Measurements from ENCODE around the gene TVP23B. TPM values are rescaled to one million over a fixed set of nuclear protein-coding genes. Genes with fewer than 3 reads are reported as not detected.
"Not testable (repeated sequence)": the region's sequence is repeated elsewhere in the genome, so short reads cannot be mapped to it uniquely, and the experiment has no call there.

TVP23B gene
- total RNA-seq = 12.7 TPM

GRCh38 chr17:18780991-18781718 lies at the start of gene TVP23B:
Gene TVP23B, plus strand, starts transcription at chr17:18781183. Its CDS starts 111 bp downstream, at chr17:18781294.
- DNase-seq (ENCODE audit: low read depth in 2 of 3, low spot score in 2 of 3) = peak; percentile 53 to 98 (median 94)

DNA sequence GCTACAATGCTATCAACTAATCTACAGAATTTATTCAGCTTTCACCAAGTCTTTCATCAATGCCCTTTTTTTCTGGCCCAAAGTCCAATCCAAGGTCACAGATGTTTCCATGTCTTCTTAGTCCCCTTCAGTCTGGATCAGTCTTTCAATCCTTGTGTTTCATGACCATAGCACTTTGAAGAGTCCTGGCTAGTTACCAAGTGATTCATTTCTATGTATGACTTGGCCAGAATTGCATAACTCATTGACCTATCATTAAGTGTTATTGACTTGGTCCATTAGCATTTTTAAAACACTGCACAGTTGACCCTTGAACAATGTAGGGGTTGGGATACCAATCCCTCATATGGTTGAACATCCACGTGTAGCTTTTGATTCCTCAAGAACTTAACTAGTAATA lies 48.5 kb upstream of the TVP23B start:
- DNase-seq (ENCODE audit: low read depth in 2 of 3, low spot score in 2 of 3) = not testable (repeated sequence)

DNA sequence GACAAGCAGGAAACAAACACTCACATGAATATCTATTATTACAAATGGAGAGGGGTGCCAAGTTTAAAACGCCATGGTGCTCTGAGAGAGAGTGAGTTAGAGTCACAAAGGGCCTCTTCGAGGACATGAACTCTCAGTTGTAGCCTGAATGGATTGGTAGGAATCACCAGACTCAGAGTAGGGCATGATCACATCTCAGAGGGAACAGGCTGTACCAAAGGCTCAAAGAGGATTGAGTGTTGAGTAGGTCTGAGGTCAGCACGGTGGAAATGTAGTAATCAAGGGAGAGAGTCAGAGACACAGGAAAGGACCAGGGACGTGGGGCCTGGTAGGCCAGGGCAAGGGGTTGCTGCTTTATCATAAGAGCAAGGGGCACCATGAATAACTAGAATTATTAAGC lies 47.6 kb upstream of the TVP23B start:
- not testable (repeated sequence) for DNase-seq (ENCODE audit: low read depth in 2 of 3, low spot score in 2 of 3)

DNA sequence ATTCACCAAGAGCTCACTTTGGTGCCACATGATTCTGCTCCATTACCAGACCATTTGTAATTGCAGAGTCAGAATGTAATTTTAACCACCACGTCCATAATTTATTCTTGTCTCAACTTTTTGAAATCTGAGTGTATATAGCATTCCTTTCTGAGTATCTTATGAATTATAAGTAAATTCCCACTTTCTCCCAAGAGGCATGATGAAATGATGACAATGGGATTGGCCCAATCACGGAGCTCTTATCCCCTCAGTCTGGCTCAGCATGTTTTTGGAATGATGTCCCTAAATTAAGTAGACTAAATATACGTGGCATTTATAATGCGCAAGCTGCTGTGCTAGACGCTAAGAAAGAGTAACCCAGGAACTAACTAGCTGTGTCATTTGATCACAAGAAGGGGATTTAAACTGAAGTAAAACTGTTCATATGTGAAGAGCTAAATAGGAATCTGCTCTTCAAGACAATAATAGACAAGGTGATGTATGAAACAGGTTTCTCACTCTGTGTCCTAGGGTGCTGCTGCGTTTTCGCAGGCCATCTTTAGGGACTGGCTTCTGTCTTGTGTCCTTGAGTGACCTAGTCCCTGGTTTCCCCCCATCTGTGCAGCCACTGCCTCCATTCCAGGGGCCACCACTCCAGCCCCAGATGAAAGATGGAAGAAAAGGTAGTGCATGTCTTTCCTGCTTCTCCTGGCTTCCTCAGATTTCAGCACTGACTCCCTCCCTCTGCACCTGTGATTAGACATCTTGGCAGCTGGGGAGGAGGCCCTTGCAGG lies 41.2 kb upstream of the TVP23B start:
- DNase-seq (ENCODE audit: low read depth in 2 of 3, low spot score in 2 of 3) = not testable (repeated sequence)

GRCh38 chr17:18741228-18741627 lies 39.8 kb upstream of the TVP23B start:
- not testable (repeated sequence) for DNase-seq (ENCODE audit: low read depth in 2 of 3, low spot score in 2 of 3)

DNA sequence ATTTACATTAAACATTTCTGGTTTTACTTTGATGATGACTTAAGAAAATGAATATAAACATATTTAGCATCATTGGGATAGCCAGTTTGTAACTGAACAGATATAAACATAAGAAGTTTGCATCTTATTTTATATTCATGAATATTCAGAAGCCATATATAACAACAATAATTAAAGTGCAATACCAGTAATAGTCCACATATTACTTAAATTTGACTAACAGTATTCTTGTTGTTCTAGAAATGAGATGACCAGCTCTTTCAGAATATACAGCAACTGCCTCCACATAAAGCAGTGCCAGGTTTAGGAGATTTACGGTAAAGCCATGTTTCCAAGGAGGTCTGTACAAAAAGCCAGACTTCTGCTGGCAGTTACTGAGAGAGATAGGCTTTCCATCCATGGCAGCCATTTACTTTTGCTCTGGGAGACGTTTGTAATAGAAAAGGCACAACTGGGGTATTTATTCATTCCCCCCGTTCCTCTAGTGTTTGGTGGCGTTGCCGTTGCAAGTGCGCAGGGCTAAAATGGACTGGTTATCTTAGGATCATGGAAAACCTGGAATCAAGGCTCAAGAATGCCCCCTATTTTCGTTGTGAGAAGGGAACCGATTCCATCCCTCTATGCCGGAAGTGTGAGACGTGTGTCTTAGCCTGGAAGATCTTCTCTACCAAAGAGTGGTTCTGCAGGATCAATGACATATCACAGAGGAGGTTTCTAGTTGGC lies 37.1 kb upstream of the TVP23B start, which contains the start of gene FBXW10:
Gene FBXW10, plus strand, starts transcription at position 356 of the 723 bp plus-strand sequence. Its CDS starts 191 bp downstream, at position 547.
- not testable (repeated sequence) for DNase-seq (ENCODE audit: low read depth in 2 of 3, low spot score in 2 of 3)

DNA sequence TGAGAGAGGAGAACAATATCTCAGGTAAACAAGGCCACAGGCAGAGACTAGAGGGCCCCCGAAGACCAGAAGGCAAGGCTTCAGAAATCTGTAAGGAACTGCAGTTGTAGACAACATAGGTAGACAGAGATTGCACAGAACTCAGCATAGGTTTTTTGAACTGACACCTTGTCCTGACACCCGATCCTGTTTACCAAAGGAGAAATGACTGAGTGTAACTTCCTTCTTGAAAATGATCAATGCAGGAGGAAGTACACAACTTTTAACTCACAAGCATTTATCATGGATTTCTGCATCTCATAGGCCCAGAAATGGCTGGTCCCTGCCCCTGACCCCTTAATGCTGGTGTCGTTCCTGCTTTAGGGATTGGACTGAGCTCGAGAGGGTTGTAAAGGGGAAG lies 36.3 kb upstream of the TVP23B start:
- not testable (repeated sequence) for DNase-seq (ENCODE audit: low read depth in 2 of 3, low spot score in 2 of 3)

DNA sequence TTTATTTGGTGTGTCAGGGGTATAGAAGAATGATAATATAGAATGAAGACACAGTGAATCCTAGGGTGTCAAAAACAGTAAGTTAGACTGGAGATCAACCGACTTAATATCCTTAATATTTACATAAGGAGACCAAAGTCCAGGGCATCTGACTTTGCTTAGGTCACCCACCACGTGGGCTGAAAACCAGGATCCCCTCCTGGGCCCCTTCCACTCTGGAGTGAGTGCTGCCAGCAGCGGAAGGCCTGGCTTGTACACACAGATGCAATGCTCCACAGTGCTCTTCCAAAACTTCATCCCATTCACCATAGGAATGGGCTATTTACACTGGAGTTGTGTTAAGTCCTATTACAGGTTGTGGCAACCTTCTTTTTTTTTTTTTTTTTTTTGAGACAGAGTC lies 34.4 kb upstream of the TVP23B start:
- DNase-seq (ENCODE audit: low read depth in 2 of 3, low spot score in 2 of 3) = not testable (repeated sequence)

DNA sequence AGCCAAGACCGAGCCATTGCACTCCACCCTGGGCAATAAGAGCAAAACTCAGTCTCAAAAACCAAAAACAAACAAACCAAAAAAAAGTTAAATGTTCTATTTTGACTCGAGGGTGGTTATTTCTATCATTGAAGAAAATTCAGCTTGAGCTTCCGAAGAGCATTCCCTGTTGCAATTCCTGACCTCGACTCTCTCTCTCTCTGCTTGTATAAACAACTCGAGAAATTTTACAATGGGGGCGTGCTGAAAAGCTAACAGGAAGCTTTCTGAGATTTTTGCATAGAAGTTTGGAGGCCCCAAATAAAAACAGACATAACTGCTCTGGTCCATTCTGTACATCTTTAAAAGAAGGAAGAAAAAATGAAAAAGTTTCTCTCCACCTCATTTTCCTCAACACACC lies 33.5 kb upstream of the TVP23B start:
- DNase-seq (ENCODE audit: low read depth in 2 of 3, low spot score in 2 of 3) = not testable (repeated sequence)

GRCh38 chr17:18750242-18750641 lies 30.7 kb upstream of the TVP23B start:
- DNase-seq (ENCODE audit: low read depth in 2 of 3, low spot score in 2 of 3) = not testable (repeated sequence)

DNA sequence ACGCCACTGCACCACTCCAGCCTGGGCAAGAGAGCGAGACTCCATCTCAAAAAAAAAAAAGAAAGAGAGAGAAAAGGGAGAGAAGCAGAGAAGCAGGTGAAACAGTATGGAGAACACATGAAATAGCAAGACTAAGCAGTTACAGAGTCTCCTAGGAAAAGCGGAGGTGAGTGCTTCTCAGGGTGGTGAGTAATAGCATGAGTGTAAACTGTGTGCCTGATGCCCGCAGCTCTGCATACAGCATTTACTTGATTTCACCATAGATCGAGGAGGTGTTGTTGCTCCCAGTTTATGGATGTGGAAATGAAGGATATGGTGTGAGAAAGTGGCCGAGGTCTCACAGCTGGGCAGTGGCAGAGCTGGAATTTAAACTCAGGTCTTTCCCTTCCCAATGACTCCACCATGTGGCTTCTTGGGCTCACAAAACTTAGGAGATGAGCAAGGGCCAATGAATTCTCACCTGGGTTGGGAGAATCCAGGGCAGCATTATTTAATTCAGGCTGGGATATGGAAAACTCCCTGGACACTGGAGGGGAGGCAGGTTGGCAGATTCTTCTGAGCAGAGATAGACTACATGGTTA lies 27.1 kb upstream of the TVP23B start:
- not testable (repeated sequence) for DNase-seq (ENCODE audit: low read depth in 2 of 3, low spot score in 2 of 3)

DNA sequence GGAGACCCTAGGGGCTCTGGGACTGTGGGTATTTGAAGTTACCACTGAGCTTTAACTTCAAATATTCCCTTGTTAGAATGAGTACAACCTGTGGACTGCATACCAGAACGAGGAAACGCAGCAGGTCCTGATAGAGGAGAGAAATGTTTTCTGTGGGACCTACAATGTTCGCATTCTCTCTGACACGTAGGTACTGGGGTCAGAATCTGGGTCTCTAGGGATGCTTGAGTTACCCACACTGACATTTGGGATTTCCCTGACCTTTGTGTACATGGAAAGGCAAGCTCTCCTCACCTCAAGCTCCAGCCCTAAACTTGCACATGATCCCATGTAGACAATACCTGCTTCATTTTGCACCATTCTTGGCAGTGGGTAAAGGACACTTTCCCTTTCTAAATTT lies 25.0 kb upstream of the TVP23B start:
- DNase-seq (ENCODE audit: low read depth in 2 of 3, low spot score in 2 of 3) = not testable (repeated sequence)

- DNase-seq (ENCODE audit: low read depth in 2 of 3, low spot score in 2 of 3) = not testable (repeated sequence)
Measured at GRCh38 chr17:18757368-18758044, 23.5 kb upstream of the TVP23B start.

DNA sequence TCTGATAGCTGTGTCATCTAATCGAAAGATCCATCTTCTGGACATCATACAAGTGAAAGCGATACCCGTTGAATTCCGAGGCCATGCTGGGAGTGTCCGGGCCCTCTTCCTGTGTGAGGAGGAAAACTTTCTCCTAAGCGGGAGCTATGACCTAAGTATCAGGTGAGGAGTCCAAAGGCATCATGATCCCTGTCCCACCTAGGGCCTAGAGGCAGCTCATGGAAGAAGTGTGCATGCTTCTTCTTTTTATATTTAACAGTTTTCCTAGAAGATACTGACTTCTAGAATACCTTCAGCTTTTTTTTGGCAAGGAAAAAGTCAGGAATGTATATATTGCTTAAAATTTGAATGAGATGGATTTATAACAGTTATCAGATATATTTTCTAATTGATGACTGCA lies 22.6 kb upstream of the TVP23B start:
- not testable (repeated sequence) for DNase-seq (ENCODE audit: low read depth in 2 of 3, low spot score in 2 of 3)

GRCh38 chr17:18760221-18760620 lies 20.8 kb upstream of the TVP23B start:
- not testable (repeated sequence) for DNase-seq (ENCODE audit: low read depth in 2 of 3, low spot score in 2 of 3)

GRCh38 chr17:18770572-18770971 lies 10.4 kb upstream of the TVP23B start:
- not testable (repeated sequence) for DNase-seq (ENCODE audit: low read depth in 2 of 3, low spot score in 2 of 3)

DNA sequence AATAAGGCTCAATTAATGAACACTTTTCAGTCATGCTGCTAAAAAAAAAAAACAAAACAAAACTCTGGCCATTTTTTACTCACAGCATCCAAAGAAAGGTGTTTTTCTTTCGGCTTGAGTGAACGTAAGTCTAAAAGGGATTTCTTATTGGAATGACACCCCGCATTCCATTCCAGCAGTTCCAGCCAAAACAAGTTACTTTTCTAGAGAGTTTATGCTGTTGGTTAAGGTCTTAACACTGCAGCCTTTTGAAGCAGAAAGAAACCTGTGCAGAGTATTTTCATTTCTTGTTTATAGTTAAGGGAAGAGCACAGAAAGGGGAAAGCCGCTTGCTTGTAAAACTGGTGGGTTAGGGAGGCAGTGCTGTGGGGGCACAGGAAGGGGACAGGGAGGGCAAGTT lies 9.9 kb upstream of the TVP23B start:
- not testable (repeated sequence) for DNase-seq (ENCODE audit: low read depth in 2 of 3, low spot score in 2 of 3)

DNA sequence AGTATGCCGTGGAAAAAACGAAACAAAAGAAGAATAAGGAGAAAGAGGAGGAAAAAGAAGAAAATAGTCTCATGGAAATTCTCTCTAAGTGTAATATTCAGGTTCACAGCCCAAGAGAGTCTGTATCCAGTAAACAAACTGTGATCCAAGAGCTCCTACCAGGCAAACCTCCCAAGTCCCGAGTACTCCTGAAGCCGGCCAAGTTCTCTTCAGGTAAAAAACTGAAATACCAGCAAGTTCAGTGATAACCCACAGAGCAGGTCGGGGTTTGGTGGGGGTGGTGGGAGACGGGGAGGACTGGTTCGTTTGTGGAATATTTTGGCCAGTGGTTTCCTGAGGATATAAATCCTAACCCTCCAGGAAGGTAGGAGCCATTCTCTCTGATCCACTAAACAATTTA lies 8.5 kb upstream of the TVP23B start:
- no peak for DNase-seq (ENCODE audit: low read depth in 2 of 3, low spot score in 2 of 3)

DNA sequence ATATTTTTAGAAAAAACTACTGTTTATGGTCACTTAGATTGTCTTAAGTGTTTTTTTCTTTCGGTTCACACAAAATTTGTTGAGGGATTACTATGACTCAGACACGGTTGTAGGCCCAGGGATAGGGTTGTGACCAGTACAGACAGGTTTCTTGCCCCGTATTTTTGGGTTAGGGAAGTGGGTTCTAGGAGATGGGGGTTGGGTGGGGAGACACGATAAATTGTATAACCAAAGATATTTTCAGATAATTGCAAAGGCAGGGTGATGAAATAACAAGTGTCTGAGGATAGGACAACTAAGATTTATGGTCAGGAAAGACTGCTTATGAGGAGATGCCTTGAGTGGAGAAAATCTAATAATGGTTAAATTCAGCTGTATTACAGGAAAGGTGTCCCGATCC lies 822 bp downstream of the TVP23B start:
- DNase-seq (ENCODE audit: low read depth in 2 of 3, low spot score in 2 of 3) = peak in 1 of 3 donors; percentile 12

- not testable (repeated sequence) for DNase-seq (ENCODE audit: low read depth in 2 of 3, low spot score in 2 of 3)
Measured at GRCh38 chr17:18785933-18786332, 5.0 kb downstream of the TVP23B start.
